ENCODE measurements around the gene ADAMTS15.

The ADAMTS15 gene

GRCh38 chr11:130448416-130449309 is at the start of gene ADAMTS15:
Gene ADAMTS15, plus strand, starts transcription at chr11:130448645. Its CDS starts 329 bp downstream, at chr11:130448974.
- peak in 1 of 2 donors; percentile 40 for DNase-seq

GRCh38 chr11:130399196-130399595 is 49.2 kb upstream of the ADAMTS15 start:
- DNase-seq: no peak

DNA sequence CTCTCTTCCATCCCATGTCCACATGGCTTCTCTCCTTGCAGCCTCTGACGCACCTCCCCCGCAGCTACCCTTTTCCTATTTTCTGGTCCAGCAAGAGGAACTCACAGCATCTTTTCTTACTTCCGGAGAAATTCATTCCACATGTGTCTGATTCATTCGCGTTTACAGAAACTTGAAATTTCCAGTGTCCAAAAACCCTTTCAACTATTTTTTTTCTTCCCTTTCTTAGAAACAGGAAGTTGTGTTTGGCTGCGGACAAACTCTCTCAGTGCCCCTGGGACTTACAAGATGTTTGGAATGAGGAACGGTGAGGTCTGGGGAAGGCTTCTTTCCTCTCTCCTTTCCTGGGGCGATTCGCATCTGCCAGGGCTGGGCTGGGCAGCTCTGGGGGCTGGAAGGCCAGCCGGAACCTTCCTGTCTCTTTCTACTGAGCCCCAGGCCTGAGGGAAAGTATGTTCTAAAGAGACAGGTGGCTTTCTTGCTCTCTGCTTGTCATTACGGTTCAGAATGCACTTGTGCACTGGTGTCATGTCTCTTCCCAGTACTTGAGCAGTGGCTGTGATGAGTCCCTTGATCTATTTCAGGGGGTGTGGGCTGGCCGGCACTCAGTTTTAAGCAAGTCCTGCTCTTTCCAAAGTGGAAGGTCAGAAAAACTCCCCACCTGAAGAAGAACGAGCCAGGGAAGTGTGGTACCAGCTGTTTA is 47.5 kb upstream of the ADAMTS15 start:
- DNase-seq: no peak

DNA sequence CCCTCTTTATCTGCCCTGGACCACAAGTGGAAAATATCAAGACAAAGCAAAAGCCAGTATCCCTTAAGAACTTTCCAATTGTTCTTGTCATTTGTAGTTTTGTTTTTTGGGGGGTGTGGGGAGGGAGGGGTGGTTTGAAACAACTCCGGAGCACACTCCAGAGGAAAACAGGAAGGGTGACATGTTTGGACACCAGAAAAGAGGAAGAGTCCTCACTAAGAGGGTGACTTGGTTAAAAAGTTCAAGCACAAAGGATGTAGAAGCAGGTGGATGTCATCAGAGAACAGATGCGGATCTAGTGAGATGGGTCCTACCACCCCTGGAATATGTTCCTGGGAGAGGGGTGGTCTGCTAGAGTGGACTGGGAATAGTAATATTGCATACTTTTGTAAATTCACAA is 45.9 kb upstream of the ADAMTS15 start:
- DNase-seq: no peak

GRCh38 chr11:130403271-130403804 is 45.1 kb upstream of the ADAMTS15 start:
- peak; percentile 49 to 58 for DNase-seq

DNA sequence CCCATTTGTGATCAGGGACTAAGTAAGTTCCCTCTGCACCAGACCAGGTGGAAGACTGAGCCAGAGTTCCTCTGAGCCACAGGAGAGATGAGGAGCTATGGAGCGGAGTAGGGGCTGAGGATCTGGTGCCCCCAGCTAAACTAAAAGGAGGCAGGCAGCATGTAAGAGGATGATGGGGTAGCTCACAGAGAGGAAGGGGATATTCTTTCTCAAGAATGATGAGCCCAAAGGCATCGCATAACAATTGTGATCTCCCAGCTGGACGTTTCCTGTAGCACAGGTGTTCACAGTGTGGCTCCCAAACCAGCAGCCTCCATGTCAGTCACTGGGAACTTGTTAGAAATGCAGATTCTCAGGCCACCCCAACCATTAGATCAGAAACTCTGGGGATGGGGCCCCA is 44.5 kb upstream of the ADAMTS15 start:
- DNase-seq: no peak

GRCh38 chr11:130404727-130405126 is 43.7 kb upstream of the ADAMTS15 start:
- no peak for DNase-seq

GRCh38 chr11:130405428-130405827 is 43.0 kb upstream of the ADAMTS15 start:
- DNase-seq: no peak

DNA sequence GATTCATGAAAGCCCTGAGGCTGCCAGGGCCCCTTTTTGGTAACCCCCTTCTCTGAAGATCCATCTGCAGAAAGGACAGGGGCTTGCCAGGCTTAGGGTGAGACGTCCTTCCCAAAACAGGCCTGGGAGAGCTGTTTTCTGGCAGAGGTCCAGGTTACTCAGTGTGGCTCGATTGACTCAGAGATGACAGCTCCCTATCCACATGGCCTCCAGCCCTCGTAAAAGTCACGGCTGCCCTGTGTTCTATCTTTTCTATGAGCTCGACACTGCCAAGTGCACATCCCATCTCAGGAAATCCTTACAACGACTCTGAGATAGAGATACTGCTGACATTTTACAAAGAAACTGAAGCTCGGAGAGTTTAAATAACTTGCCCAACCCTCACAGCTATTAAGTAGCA is 40.5 kb upstream of the ADAMTS15 start:
- no peak for DNase-seq

DNA sequence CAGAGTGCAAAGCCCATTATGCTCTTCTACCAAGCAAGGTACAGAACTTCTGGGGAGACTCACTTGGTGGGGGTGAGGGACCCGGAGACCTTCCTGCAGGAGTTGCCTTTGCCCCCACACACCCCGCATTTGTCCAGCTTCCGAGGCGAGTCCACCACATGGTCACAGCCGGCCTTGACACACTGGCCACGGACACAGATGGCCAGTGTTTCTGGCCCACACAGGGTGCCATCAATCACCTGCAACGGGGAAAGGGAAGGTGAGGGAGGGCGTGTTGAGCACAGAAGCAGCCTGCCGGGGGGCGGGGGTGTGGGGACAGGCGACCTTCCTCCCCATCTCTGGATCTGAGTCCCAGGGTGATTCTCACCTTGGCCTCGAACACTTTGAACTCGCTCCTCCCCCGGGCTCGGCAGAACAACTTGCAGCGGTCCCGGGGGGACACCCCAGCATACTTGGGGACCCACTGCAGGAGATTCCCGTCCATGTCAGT is 40.0 kb upstream of the ADAMTS15 start:
- no peak for DNase-seq

DNA sequence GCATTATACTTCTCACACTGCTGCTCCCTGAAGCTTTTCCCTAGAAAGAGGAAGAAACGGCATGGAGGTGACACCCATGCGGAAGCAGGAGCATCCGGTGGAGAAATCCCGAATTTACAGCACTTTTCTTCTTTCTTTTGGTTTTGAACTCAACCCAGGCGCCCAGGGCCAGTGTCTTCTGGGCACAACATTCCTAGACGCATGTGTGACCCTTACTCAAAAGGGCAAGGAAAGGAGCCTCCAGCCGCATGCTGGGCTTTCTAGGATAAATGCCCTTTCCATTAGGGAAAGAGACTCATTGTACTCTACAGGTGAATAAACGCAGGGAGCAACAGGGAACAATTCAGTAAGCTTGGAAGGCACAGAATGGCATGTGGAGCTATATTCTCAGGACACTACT is 39.5 kb upstream of the ADAMTS15 start:
- no peak for DNase-seq

- DNase-seq: no peak
Observed at GRCh38 chr11:130409594-130410388, 38.7 kb upstream of the ADAMTS15 start.

DNA sequence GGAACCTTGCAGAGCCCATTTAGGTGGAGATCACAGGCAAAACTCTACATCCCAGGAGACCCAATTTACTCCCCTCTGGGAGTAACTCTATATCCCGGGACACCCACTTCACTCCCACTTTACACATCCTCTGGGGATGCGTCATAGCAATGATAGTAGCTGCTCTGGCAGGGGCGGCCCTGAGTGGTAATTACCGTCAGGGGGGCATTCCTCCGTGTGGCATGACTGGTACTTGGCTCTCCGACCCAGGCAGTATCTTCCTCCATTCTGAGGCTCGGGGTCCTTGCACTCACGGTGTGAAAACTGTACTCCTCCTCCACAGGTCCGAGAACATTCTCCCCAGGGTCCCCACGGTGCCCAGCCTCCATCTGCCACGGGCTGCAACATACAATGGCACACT is 37.2 kb upstream of the ADAMTS15 start:
- DNase-seq: no peak

- no peak for DNase-seq
Observed at GRCh38 chr11:130413405-130414106, 34.9 kb upstream of the ADAMTS15 start.

DNA sequence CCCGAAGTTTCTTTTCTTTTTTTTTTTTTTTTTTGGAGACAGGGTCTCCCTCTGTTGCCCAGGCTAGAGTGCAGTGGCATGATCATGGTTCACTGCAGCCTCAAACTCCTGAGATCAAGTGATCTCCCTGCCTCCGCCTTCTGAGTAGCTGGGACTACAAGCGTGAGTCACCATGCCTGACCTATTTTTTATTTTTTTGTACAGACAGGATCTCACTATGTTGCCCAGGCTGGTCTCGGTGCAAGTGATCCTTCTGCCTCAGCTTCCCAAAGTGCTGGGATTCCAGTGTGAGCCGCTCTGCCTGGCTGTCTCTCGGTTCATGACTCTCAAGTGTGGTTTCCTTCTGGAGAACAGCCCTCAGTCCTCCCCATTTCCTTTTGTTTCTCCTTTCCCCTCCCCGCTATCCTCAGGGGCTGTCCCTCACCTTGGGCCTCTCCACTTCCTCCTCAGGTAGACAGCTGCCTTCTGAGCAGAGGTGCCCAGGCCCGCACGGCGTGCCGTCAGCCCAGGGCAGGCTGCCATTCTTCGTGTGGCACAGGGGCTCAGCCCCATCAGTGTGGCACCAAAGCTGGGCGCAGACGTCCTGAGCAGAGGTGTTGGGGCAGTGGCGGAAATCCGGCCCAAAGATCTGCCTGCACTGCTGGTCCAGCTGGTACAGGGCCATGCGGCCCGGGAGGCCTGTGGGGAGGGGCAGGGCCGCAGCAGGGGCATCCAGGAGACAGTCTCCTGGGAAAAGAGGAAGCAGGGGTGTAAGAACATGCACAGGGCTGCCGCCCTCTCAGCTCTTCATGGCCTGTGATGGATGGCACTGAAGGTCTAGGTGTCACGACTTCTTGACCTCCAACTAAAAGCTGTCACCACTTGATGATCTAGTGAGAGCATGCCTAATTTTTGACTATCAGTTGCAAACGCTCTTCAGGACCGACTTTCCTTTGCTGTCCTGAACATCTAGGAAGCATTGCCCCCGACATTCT is 34.1 kb upstream of the ADAMTS15 start:
- DNase-seq: no peak

DNA sequence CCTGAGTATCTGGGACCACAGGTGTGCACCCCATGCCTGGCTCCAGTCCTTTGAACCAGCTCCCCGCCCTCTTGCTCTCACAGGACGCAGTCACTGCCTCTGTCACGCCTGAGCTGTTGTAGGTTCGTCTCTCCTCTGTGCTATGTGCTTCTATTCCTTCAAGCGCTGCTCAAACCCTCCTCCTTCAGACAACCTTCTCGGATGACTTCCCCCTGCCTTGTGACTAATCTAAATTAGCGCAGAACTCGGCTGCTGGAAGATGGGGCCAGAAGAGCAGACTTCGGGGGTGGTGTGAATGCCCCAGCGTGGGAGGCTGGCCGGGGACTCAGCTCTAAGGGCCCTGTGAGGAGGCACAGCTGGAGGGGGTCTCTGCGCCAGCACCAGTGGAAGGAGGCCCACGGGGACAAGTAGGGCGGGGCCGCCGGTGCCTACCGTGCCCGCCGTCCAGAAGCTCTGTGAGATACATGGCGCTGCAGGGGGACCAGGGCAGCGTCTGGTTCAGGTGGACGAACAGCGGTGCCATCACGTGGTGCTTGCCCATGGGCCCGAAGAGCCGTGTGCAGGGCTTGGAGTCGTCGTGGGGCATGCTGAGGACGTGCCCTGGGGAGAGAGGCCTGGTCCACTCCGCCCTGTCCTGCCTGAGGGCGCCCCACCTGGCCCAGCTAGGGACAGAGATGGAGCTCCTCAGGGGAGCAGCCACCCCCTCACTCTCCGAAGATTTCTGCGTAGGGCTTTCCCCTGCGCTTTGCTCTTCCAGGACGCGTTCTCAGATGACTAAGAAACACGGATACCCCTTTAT is 32.5 kb upstream of the ADAMTS15 start:
- no peak for DNase-seq

- DNase-seq: no peak
Observed at GRCh38 chr11:130416530-130416882, 31.9 kb upstream of the ADAMTS15 start.

DNA sequence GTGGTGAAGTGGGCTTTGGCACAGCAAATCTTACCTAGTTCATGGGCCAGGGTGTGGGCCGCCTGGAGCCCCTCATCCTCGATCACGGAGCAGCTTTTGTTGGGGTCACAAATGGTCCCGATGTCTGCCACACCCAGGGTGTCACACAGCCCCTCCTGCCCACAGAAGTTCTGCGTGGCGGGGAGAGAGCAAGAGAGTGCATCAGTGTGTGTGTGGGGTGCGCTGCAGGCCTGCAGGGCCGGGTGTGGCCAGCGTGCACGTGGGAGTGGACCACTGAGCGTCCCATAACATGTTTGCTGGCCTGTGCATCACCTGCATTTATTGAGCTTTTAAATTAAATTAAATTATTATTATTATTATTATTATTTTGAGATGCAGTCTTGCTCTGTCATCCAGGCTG is 31.5 kb upstream of the ADAMTS15 start:
- no peak for DNase-seq

GRCh38 chr11:130418210-130418609 is 30.2 kb upstream of the ADAMTS15 start:
- peak; percentile 63 to 79 for DNase-seq

GRCh38 chr11:130418756-130419155 is 29.7 kb upstream of the ADAMTS15 start:
- DNase-seq: no peak

Data from hippocampal formation (tissue), 2 donors.